GM12801 (cell line): ENCODE data around the gene MACROD2.

Experiments used
- TF ChIP-seq, protein P1 (sequence below): IDR thresholded peaks from one replicate; pipeline ENCODE4 v1.5.1; 2011; ENCODE audit warnings: control low read depth; ENCODE audit not compliant: insufficient read length; ENCODE audit errors: extremely low read depth

MACROD2 gene

DNA sequence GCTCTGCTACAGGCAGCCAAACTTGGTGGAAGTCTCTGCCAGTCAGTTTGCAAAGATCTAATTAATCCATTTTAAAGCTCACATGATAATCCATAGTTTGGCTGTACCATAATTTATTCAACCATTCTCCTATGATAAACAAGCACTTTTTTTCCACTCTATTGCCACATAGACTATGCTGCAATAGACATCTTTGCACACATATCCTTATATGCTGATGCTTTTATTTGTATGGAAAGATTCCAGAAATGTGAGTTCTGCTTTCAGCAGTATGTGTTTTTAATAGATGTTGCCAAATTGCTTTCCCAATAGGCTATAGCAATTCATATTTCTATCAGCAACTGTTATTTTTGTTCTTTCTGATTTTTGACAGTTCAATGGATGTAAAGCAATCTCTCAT, 1950.0 kb downstream of the MACROD2 start:
- TF ChIP-seq, protein P1, sequence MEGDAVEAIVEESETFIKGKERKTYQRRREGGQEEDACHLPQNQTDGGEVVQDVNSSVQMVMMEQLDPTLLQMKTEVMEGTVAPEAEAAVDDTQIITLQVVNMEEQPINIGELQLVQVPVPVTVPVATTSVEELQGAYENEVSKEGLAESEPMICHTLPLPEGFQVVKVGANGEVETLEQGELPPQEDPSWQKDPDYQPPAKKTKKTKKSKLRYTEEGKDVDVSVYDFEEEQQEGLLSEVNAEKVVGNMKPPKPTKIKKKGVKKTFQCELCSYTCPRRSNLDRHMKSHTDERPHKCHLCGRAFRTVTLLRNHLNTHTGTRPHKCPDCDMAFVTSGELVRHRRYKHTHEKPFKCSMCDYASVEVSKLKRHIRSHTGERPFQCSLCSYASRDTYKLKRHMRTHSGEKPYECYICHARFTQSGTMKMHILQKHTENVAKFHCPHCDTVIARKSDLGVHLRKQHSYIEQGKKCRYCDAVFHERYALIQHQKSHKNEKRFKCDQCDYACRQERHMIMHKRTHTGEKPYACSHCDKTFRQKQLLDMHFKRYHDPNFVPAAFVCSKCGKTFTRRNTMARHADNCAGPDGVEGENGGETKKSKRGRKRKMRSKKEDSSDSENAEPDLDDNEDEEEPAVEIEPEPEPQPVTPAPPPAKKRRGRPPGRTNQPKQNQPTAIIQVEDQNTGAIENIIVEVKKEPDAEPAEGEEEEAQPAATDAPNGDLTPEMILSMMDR = no peak

DNA sequence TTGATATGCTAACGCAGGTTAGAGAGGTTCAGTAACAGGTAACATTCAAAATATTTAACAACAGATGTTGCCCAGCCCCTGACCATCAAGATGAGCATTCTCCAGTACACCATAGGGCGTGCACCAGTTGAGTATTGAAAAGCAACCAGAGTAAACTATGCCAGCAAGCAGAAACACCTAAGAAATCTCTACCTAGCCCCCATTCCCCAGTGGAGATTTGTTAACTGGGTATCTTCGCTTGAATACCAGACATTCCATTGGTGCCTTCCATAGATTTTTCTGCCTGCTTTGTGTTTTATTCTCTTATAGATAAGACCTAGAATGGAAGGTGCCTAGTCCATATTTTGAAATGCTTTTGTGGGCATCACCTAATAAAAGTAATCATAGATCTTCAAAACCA, 1954.1 kb downstream of the MACROD2 start:
- TF ChIP-seq, protein P1 = no peak

DNA sequence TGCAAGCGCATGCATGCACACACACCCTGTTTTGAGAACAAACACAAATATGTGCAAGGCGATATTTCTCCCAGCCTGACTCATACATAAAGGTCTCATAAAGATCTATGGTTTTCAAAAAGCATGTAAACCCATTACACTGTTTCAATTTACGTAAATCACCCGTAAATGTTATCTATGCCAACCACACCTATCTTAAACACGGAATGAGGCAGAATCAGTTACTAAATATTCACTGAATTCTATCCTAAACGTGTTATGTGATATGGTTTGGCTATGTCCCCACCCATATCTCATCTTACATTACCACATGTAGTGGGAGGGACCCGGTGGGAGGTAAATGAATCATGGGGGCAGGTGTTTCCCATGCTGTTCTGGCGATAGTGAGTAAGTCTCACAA, 1956.3 kb downstream of the MACROD2 start:
- TF ChIP-seq, protein P1 = no peak

DNA sequence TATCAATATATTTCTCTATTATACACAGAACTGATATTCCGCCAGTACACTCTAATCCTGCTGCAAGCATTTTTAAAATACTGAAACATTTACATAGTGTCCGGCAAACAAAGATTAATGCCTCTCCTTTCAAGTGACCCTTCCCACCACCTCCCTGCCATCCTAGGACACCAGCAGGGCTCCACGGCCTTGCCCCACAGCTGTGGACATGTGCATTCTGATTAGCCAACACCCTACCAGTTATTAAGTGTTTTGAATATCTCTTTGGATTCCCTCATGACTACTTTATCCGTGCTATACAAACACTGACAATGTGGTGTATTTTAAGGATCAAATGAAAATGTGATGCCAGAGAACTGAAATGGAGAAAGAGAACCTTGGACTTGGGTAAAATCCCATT, 1962.8 kb downstream of the MACROD2 start:
- TF ChIP-seq, protein P1 = no peak

DNA sequence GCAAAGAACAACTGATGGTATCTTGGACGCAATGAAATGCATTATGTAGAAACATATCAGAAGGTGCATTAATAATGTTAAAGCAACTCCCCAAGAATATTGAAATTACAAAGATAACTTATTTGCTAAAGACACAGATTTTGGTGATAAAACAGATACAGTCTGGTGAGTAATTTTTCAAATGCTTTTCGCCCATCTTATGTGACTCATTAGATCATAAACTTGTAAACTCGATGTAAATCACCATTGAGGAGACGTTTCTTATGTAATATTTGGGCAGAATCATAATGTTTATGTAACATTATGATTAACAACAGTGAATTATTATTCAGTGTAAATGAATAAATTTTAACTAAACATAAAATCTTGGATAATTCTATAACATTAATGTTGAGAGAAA, 1969.8 kb downstream of the MACROD2 start:
- TF ChIP-seq, protein P1 = no peak

DNA sequence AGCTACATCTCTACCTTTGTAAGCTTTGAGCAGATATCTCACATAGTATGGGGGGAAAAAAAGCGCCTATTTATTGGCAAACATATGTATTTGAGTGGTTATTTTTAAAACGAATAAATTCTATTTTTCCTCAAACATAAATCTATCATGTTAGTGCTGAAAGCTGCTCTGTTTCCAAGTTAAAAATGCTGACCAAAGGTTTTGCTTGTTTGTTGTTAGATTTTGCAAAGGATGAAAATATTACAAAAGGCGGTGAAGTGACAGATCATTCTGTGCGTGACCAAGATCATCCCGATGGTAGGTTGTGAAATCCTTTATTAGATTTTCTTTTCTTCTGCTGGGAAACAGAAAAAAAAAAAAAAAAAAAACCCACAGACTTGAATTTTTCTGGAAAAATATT, 1972.0 kb downstream of the MACROD2 start:
- TF ChIP-seq, protein P1 = no peak

DNA sequence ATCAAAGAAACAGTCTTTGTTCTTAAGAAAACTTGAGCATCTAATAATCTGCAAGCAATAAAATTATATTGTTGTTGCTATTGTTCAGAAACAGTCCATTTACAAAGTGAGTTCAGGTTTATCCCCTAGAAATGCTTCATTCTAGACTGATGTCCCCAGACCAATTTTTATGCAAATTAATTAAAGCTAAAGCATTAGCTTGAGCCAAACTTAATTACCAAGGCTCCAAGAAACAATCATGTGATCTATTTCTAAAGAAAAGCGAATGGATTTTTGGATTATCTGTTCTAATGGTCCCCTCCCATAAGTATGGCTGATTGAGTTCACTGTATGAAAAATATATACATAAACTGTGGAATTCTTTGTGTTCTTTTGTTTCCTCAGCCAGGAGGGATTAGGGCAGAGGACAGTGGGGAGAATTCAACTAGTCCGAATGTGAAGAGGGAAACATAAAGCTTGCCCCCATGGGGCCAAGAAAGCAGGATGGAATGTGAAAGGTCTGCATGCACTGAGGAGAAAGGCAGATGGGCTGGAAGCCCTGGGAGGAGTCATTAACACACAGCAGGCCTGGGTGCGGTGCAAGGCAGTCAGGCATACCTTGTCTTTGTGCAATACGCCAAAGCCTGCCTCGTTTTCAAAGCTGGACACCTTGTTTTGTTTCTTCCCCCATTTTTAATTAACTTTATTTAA, 1980.9 kb downstream of the MACROD2 start:
- TF ChIP-seq, protein P1 = no peak
